Fibroblast of lung (primary cell): Measurements from ENCODE around the gene HOXA7. TPM values are rescaled to one million over a fixed set of nuclear protein-coding genes. Genes with fewer than 3 reads are reported as not detected.

ENCODE experiments used
- DNase-seq, 2 donors: peaks; one replicate each; pipeline versions ENCODE4 v3.0.0 to v3.0.0-alpha.2; 2010; ENCODE audit warnings: low read depth in 2 of 2
- H2AFZ ChIP-seq: 2 replicates; pipeline ENCODE4 v1.5.1; 2012; ENCODE audit warnings: low read length, control low read depth, inconsistent platforms
- H3K27ac ChIP-seq: 2 replicates; pipeline ENCODE4 v1.5.1; 2011; ENCODE audit warnings: low read length, control low read depth; ENCODE audit not compliant: insufficient read depth
- H3K27me3 ChIP-seq: 2 replicates; pipeline ENCODE4 v1.5.1; 2011; ENCODE audit warnings: mild to moderate bottlenecking, low read length; ENCODE audit not compliant: control insufficient read depth, insufficient read depth
- H3K36me3 ChIP-seq: 2 replicates; pipeline ENCODE4 v1.5.1; 2011; ENCODE audit warnings: low read length; ENCODE audit not compliant: control insufficient read depth, insufficient read depth
- H3K4me1 ChIP-seq: 2 replicates; pipeline ENCODE4 v1.5.1; 2011; ENCODE audit warnings: low read length; ENCODE audit not compliant: control insufficient read depth, insufficient read depth; ENCODE audit errors: extremely low read depth
- H3K4me2 ChIP-seq: 2 replicates; pipeline ENCODE4 v1.5.1; 2011; ENCODE audit warnings: low read length, control low read depth; ENCODE audit not compliant: insufficient read depth; ENCODE audit errors: extremely low read depth
- H3K4me3 ChIP-seq, 4 experiments: fragments of 200-600 bp in 1 of 4; sonication (generic) in 1 of 4; replicated peaks in 1 of 4; 2 replicates each; pipeline ENCODE4 v1.5.1; 2011 to 2016; ENCODE audit warnings: low read length in 4 of 4, low read depth in 3 of 4, mild to moderate bottlenecking in 3 of 4, control low read depth in 2 of 4, inconsistent platforms in 1 of 4, mixed read lengths in 1 of 4; ENCODE audit not compliant: insufficient read depth in 1 of 4; ENCODE audit errors: control extremely low read depth in 1 of 4
- H3K79me2 ChIP-seq: 2 replicates; pipeline ENCODE4 v1.5.1; 2012; ENCODE audit warnings: mild to moderate bottlenecking, low read length, inconsistent platforms; ENCODE audit not compliant: control insufficient read depth, insufficient read depth
- H3K9ac ChIP-seq: 2 replicates; pipeline ENCODE4 v1.5.1; 2011; ENCODE audit warnings: mild to moderate bottlenecking, low read length, control low read depth; ENCODE audit not compliant: insufficient read depth
- H3K9me3 ChIP-seq: 2 replicates; pipeline ENCODE4 v1.5.1; 2012; ENCODE audit warnings: low read depth, low read length; ENCODE audit not compliant: control insufficient read depth, insufficient read depth
- H4K20me1 ChIP-seq: 2 replicates; pipeline ENCODE4 v1.5.1; 2011; ENCODE audit warnings: low read length; ENCODE audit not compliant: control insufficient read depth, insufficient read depth; ENCODE audit errors: extremely low read depth
- CTCF ChIP-seq, 2 donors: IDR thresholded peaks in 1 of 2; conservative IDR thresholded peaks in 1 of 2; 1 replicate in 1 of 2; 2 replicates in 1 of 2; pipeline ENCODE4 v1.5.1; 2011 to 2012; ENCODE audit warnings: low read length in 2 of 2, control low read depth in 1 of 2, inconsistent platforms in 1 of 2, low read depth in 1 of 2, mild to moderate bottlenecking in 1 of 2
- EZH2 ChIP-seq: IDR thresholded peaks from 2 replicates; pipeline ENCODE4 v1.5.1; 2012; ENCODE audit warnings: low read length, control low read depth, mild to moderate bottlenecking; ENCODE audit errors: missing control alignments
- polyA plus RNA-seq, 2 donors: library from polyadenylated mRNA; depleted of rRNA in 1 of 2; stranded (reverse) in 1 of 2; unstranded in 1 of 2; fragments of >200 nt; gene quantifications; 2 replicates each; pipeline ENCODE4 v1.2.1, GENCODE V29; 2011 to 2012; ENCODE audit warnings: missing spikeins in 1 of 2
- total RNA-seq: library from RNA; depleted of rRNA; stranded (reverse); fragments of >200 nt; gene quantifications from 2 replicates; pipeline ENCODE4 v1.2.1, GENCODE V29; 2014

Gene HOXA7
- total and polyA plus RNA-seq, 2 donors (not counting 1 experiment from before 2014, with no cell fraction given), result 1.2 to 5.3 TPM

- peaks cover 57% of the 10 kb centered on the region for H3K27me3 ChIP-seq
- no peaks in the 10 kb centered on the region for H3K9me3 ChIP-seq
- H2AFZ ChIP-seq, result no peak overlapping the region
- no peaks in the 10 kb centered on the region for H3K36me3 ChIP-seq
- H3K4me2 ChIP-seq, result no peak overlapping the region
- TF ChIP-seq CTCF (conservative IDR thresholded peaks at IDR 0.05 in 1 of 2, IDR thresholded peaks at IDR 0.05 in 1 of 2; ENCODE audit: low read depth in 1 of 2, low read length in 2 of 2), result no peak
- TF ChIP-seq EZH2, result no peak
- no peak overlapping the region for H3K27ac ChIP-seq
- no peak overlapping the region for H3K9ac ChIP-seq
- DNase-seq, result no peak
- H3K79me2 ChIP-seq, result no peaks in the 10 kb centered on the region
- no peaks in the 10 kb centered on the region for H4K20me1 ChIP-seq
- H3K4me3 ChIP-seq, result no peak overlapping the region
- H3K4me1 ChIP-seq, result no peaks in the 10 kb centered on the region
Observed at GRCh38 chr7:27175626-27176523, 19.4 kb upstream of the HOXA7 start.

GRCh38 chr7:27174874-27175625, 18.6 kb upstream of the HOXA7 start:
- H4K20me1 ChIP-seq, result no peaks in the 10 kb centered on the region
- no peak overlapping the region for H3K4me3 ChIP-seq
- no peak for TF ChIP-seq EZH2
- no peak for TF ChIP-seq CTCF (conservative IDR thresholded peaks at IDR 0.05 in 1 of 2, IDR thresholded peaks at IDR 0.05 in 1 of 2; ENCODE audit: low read depth in 1 of 2, low read length in 2 of 2)
- H3K36me3 ChIP-seq, result no peaks in the 10 kb centered on the region
- no peak overlapping the region for H2AFZ ChIP-seq
- H3K27me3 ChIP-seq, result peaks cover 61% of the 10 kb centered on the region
- H3K9ac ChIP-seq, result no peak overlapping the region
- no peak for DNase-seq
- no peaks in the 10 kb centered on the region for H3K4me1 ChIP-seq
- no peak overlapping the region for H3K4me2 ChIP-seq
- no peaks in the 10 kb centered on the region for H3K79me2 ChIP-seq
- no peaks in the 10 kb centered on the region for H3K9me3 ChIP-seq
- H3K27ac ChIP-seq, result no peak overlapping the region
